Measurements from ENCODE around the gene FBH1.

GRCh38 chr10:5917305-5917704 lies 27.3 kb downstream of the FBH1 start:
- no peak for TF ChIP-seq POLR2A (IDR thresholded peaks at IDR 0.05)
- TF ChIP-seq CTCF (IDR thresholded peaks at IDR 0.05): no peak

Measured in body of pancreas (tissue), 4 donors.